ENCODE data around the gene ZNF891.

ZNF891 gene

DNA sequence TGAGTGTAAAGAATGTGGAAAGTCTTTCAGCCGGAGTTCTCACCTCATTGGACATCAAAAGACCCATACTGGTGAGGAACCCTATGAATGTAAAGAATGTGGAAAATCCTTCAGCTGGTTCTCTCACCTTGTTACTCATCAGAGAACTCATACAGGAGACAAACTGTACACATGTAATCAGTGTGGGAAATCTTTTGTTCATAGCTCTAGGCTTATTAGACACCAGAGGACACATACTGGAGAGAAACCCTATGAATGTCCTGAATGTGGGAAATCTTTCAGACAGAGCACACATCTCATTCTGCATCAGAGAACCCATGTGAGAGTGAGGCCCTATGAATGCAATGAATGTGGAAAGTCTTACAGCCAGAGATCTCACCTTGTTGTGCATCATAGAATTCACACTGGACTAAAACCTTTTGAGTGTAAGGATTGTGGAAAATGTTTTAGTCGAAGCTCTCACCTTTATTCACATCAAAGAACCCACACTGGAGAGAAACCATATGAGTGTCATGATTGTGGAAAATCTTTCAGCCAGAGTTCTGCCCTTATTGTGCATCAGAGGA is 26.1 kb upstream of the ZNF891 start:
- no peaks in the 10 kb centered on the region for H3K4me1 ChIP-seq (ENCODE audit: low read length)
- H3K9ac ChIP-seq (ENCODE audit: low read length), result no peak overlapping the region
- H3K4me2 ChIP-seq (ENCODE audit: low read length), result no peak overlapping the region
- H3K79me2 ChIP-seq (ENCODE audit: low read length), result no peaks in the 10 kb centered on the region
- H3K27ac ChIP-seq (ENCODE audit: low read length), result no peak overlapping the region
- TF ChIP-seq EZH2phosphoT487 (IDR thresholded peaks at IDR 0.05; ENCODE audit: low read depth), result no peak
- TF ChIP-seq, protein P1, sequence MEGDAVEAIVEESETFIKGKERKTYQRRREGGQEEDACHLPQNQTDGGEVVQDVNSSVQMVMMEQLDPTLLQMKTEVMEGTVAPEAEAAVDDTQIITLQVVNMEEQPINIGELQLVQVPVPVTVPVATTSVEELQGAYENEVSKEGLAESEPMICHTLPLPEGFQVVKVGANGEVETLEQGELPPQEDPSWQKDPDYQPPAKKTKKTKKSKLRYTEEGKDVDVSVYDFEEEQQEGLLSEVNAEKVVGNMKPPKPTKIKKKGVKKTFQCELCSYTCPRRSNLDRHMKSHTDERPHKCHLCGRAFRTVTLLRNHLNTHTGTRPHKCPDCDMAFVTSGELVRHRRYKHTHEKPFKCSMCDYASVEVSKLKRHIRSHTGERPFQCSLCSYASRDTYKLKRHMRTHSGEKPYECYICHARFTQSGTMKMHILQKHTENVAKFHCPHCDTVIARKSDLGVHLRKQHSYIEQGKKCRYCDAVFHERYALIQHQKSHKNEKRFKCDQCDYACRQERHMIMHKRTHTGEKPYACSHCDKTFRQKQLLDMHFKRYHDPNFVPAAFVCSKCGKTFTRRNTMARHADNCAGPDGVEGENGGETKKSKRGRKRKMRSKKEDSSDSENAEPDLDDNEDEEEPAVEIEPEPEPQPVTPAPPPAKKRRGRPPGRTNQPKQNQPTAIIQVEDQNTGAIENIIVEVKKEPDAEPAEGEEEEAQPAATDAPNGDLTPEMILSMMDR (IDR thresholded peaks at IDR 0.05; ENCODE audit: low read depth, low read length), result no peak
- no peaks in the 10 kb centered on the region for H3K27me3 ChIP-seq (ENCODE audit: low read depth, low read length)
- H4K20me1 ChIP-seq (ENCODE audit: insufficient read depth, low read length), result no peaks in the 10 kb centered on the region
- H2AFZ ChIP-seq (ENCODE audit: low read depth, low read length), result no peak overlapping the region
- peaks cover 85% of the 10 kb centered on the region for H3K36me3 ChIP-seq (replicated peaks; ENCODE audit: low read depth, low read length)
- peaks cover 70% of the 10 kb centered on the region for H3K9me3 ChIP-seq (ENCODE audit: insufficient read depth, low read length)
- H3K4me3 ChIP-seq (ENCODE audit: low read length), result no peak overlapping the region

DNA sequence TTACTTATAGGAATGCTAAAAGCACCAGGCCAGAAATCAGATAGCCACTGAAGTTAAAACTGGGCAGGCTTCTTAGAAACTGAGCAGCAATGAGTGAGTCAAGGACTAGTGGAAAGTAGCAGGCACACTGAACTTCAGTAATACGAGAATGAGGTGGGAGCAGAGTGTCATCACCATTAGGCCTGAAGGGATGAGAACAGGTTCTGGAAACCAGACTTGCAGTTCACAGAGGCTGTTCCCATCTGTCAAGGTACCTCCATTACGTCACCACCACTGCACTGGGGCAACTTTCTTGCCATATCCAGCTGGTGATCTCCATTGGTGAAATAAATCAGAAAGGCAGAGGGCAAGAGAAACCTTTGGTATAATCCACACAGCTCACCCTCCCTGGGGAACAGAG is 15.9 kb upstream of the ZNF891 start:
- no peaks in the 10 kb centered on the region for H3K79me2 ChIP-seq (ENCODE audit: low read length)
- no peak overlapping the region for H3K27ac ChIP-seq (ENCODE audit: low read length)
- H3K9me3 ChIP-seq (ENCODE audit: insufficient read depth, low read length), result peaks cover 22% of the 10 kb centered on the region; the same call in 1 of the 2 replicates
- no peak overlapping the region for H3K4me2 ChIP-seq (ENCODE audit: low read length)
- H4K20me1 ChIP-seq (ENCODE audit: insufficient read depth, low read length), result no peaks in the 10 kb centered on the region
- H3K4me3 ChIP-seq (ENCODE audit: low read length), result no peak overlapping the region
- peaks cover 71% of the 10 kb centered on the region for H3K36me3 ChIP-seq (replicated peaks; ENCODE audit: low read depth, low read length)
- no peak for TF ChIP-seq EZH2phosphoT487 (IDR thresholded peaks at IDR 0.05; ENCODE audit: low read depth)
- no peaks in the 10 kb centered on the region for H3K27me3 ChIP-seq (ENCODE audit: low read depth, low read length)
- H2AFZ ChIP-seq (ENCODE audit: low read depth, low read length), result no peak overlapping the region
- H3K4me1 ChIP-seq (ENCODE audit: low read length), result no peaks in the 10 kb centered on the region
- H3K9ac ChIP-seq (ENCODE audit: low read length), result no peak overlapping the region

DNA sequence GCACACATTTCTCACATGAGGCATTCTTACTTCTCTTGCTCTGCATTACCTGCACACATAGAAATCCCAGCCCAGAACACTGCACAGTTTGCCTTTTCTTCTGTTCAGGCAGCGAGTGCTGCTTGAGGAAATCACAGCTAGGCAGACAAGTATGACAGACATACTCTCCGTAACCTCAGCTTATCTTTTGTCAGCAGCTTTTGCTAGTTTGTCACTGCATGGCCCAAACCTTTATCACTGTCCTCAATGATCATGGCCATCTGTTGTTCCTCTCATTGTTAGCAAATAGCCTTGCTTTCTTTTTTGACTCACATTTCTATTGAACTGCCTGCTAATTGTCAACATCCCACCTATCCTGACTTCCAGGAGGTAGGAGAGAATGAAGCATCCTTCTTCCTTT is 5.7 kb upstream of the ZNF891 start:
- Histone ChIP-seq H3K4me1 (ENCODE audit: low read length) (no peaks in the 10 kb centered on the region), H3K79me2 (ENCODE audit: low read length) (no peaks in the 10 kb centered on the region), H2AFZ (ENCODE audit: low read depth, low read length) (no peak overlapping the region), H3K4me2 (ENCODE audit: low read length) (no peak overlapping the region), H3K9ac (ENCODE audit: low read length) (no peak overlapping the region), H4K20me1 (ENCODE audit: insufficient read depth, low read length) (no peaks in the 10 kb centered on the region), H3K36me3 (replicated peaks; ENCODE audit: low read depth, low read length) (peaks cover 85% of the 10 kb centered on the region), H3K27ac (ENCODE audit: low read length) (no peak overlapping the region), H3K9me3 (ENCODE audit: insufficient read depth, low read length) (peaks cover 48% of the 10 kb centered on the region; the same call in 1 of the 2 replicates), H3K4me3 (ENCODE audit: low read length) (no peak overlapping the region), H3K27me3 (ENCODE audit: low read depth, low read length) (no peaks in the 10 kb centered on the region)
- TF ChIP-seq EZH2phosphoT487 (IDR thresholded peaks at IDR 0.05; ENCODE audit: low read depth), result no peak
- TF ChIP-seq, protein P1 (IDR thresholded peaks at IDR 0.05; ENCODE audit: low read depth, low read length), result no peak

DNA sequence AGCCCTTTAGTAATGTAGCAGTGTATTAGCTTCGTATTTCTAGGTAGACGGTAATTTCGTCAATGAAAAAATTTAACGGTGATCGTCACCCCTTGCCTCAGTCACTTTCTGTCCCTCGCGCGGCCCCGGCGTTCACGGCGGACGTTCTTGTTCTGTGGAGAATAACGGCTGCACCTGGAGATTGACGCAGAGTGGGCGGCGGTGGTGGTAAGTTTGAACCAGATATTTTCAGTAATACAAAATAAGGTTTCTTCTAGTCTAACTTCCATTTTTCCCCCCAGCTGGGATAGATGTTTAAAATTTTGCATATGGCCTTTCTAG is 694 bp upstream of the ZNF891 start:
- Histone ChIP-seq H3K4me1 (ENCODE audit: low read length) (no peaks in the 10 kb centered on the region), H2AFZ (ENCODE audit: low read depth, low read length) (peak overlapping the region; percentile 76), H3K36me3 (replicated peaks; ENCODE audit: low read depth, low read length) (peaks cover 73% of the 10 kb centered on the region)

More for the DNA sequence above, 694 bp upstream of the ZNF891 start:
- Histone ChIP-seq H3K4me2 (ENCODE audit: low read length) (peak overlapping the region; percentile 60), H3K27ac (ENCODE audit: low read length) (peak overlapping the region; percentile 76), H3K79me2 (ENCODE audit: low read length) (peaks cover 16% of the 10 kb centered on the region), H4K20me1 (ENCODE audit: insufficient read depth, low read length) (no peaks in the 10 kb centered on the region), H3K4me3 (ENCODE audit: low read length) (peak overlapping the region; percentile 86), H3K9me3 (ENCODE audit: insufficient read depth, low read length) (peaks cover 34% of the 10 kb centered on the region; the same call in 1 of the 2 replicates), H3K27me3 (ENCODE audit: low read depth, low read length) (no peaks in the 10 kb centered on the region), H3K9ac (ENCODE audit: low read length) (peak overlapping the region; percentile 76; the same call in 1 of the 2 replicates)
- no peak for TF ChIP-seq EZH2phosphoT487 (IDR thresholded peaks at IDR 0.05; ENCODE audit: low read depth)
- TF ChIP-seq, protein P1 (IDR thresholded peaks at IDR 0.05; ENCODE audit: low read depth, low read length), result no peak
